RWPE2 (cell line): ENCODE results near the gene F7.

ENCODE experiments used
- ATAC-seq: fragments of 200-7000 bp; cut with Tn5 transposase; 3 replicates; pipeline ENCODE4 v1.9.1; 2021; ENCODE audit warnings: low read depth
- DNase-seq: peaks from one replicate; pipeline ENCODE4 v3.0.0-alpha.2; 2020; ENCODE audit warnings: low spot score
- H3K27ac ChIP-seq: fragments of 450-650 bp; 2 replicates; pipeline ENCODE4 v1.5.1; 2017; ENCODE audit warnings: mild to moderate bottlenecking; ENCODE audit not compliant: poor library complexity, severe bottlenecking
- H3K27me3 ChIP-seq: fragments of 250-450 bp; sonication (Bioruptor Pico); 2 replicates; pipeline ENCODE4 v1.5.1; 2021; ENCODE audit warnings: mild to moderate bottlenecking, moderate library complexity; ENCODE audit not compliant: insufficient read depth, poor library complexity, severe bottlenecking
- H3K36me3 ChIP-seq: fragments of 250-450 bp; sonication (Bioruptor Pico); 2 replicates; pipeline ENCODE4 v1.5.1; 2020; ENCODE audit warnings: low read depth, mild to moderate bottlenecking, moderate library complexity
- H3K4me1 ChIP-seq: fragments of 250-450 bp; sonication (Bioruptor Pico); 2 replicates; pipeline ENCODE4 v1.5.1; 2021; ENCODE audit warnings: mild to moderate bottlenecking, moderate library complexity; ENCODE audit not compliant: insufficient read depth, poor library complexity, severe bottlenecking
- H3K4me3 ChIP-seq: fragments of 250-450 bp; sonication (Bioruptor Pico); 2 replicates; pipeline ENCODE4 v1.5.1; 2021; ENCODE audit warnings: mild to moderate bottlenecking, moderate library complexity; ENCODE audit not compliant: severe bottlenecking
- H3K9me3 ChIP-seq: fragments of 250-450 bp; sonication (Bioruptor Pico); 2 replicates; pipeline ENCODE4 v1.5.1; 2021; ENCODE audit warnings: mild to moderate bottlenecking, moderate library complexity; ENCODE audit not compliant: severe bottlenecking
- CTCF ChIP-seq: fragments of 450-650 bp; IDR thresholded peaks from one replicate; pipeline ENCODE4 v1.5.1; 2017; ENCODE audit warnings: mild to moderate bottlenecking, moderate library complexity; ENCODE audit not compliant: poor library complexity, severe bottlenecking

The F7 gene

GRCh38 chr13:113091891-113092775 is 13.5 kb upstream of the F7 start:
- H3K4me3 ChIP-seq, result no peak overlapping the region
- H3K9me3 ChIP-seq, result no peaks in the 10 kb centered on the region
- peak; percentile 51 for DNase-seq
- peaks cover 7% of the 10 kb centered on the region for H3K27me3 ChIP-seq
- H3K36me3 ChIP-seq, result no peaks in the 10 kb centered on the region
- no peak overlapping the region for H3K27ac ChIP-seq
- ATAC-seq, result no peak
- TF ChIP-seq CTCF, result no peak
- no peaks in the 10 kb centered on the region for H3K4me1 ChIP-seq

- no peaks in the 10 kb centered on the region for H3K9me3 ChIP-seq
- no peak overlapping the region for H3K27ac ChIP-seq
- peaks cover 11% of the 10 kb centered on the region for H3K27me3 ChIP-seq
- peak; percentile 40 for DNase-seq
- TF ChIP-seq CTCF, result no peak
- H3K4me3 ChIP-seq, result no peak overlapping the region
- H3K4me1 ChIP-seq, result no peaks in the 10 kb centered on the region
- no peaks in the 10 kb centered on the region for H3K36me3 ChIP-seq
- no peak for ATAC-seq
Measured at GRCh38 chr13:113092776-113093579, 12.6 kb upstream of the F7 start.

- peaks cover 17% of the 10 kb centered on the region for H3K27me3 ChIP-seq
- no peak overlapping the region for H3K27ac ChIP-seq
- H3K36me3 ChIP-seq, result no peaks in the 10 kb centered on the region
- no peak for TF ChIP-seq CTCF
- H3K4me3 ChIP-seq, result no peak overlapping the region
- H3K9me3 ChIP-seq, result no peaks in the 10 kb centered on the region
- DNase-seq (peak; percentile 49), ATAC-seq (no peak)
- H3K4me1 ChIP-seq, result no peaks in the 10 kb centered on the region
Measured at GRCh38 chr13:113093580-113094409, 11.8 kb upstream of the F7 start.

GRCh38 chr13:113094410-113094800 is 11.2 kb upstream of the F7 start:
- ATAC-seq (no peak), DNase-seq (no peak)
- Histone ChIP-seq H3K4me1 (no peaks in the 10 kb centered on the region), H3K9me3 (no peaks in the 10 kb centered on the region), H3K36me3 (no peaks in the 10 kb centered on the region), H3K27ac (no peak overlapping the region), H3K27me3 (peaks cover 23% of the 10 kb centered on the region), H3K4me3 (no peak overlapping the region)
- TF ChIP-seq CTCF, result no peak
